ENCODE results near the gene SDHAF3. TPM values are rescaled to one million over a fixed set of nuclear protein-coding genes. Genes with fewer than 3 reads are reported as not detected.
"Not testable (repeated sequence)": the region's sequence is repeated elsewhere in the genome, so short reads cannot be mapped to it uniquely, and the experiment has no call there.

SDHAF3 gene
- total RNA-seq, 1 experiment from 2014 or later, result 16.1 TPM

DNA sequence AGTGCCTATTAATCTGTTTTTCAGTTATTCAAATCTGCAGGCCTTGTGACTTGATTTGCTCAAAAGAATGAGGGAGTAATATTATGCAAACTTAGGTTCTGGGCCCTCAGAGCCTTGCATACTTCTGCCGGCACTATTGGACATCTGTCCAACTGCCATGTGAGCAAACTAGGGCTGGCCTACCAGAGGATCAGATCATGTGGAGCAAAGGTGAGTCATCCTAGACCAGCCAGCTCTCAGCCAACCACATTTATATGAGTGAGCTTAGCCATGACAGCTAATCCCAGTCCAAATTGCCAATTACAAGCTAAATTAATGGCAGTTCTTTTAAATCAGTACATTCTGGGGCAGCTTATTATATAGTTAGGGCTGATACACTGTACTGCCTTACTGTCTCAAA is 69.6 kb downstream of the SDHAF3 start:
- Histone ChIP-seq H3K36me3 (ENCODE audit: control insufficient read depth, insufficient read depth, low read length) (no peaks in the 10 kb centered on the region), H3K27ac (ENCODE audit: low read length) (no peak overlapping the region), H3K4me3 (ENCODE audit: low read depth in 2 of 2, low read length in 2 of 2) (no peak overlapping the region), H3K27me3 (ENCODE audit: control insufficient read depth, insufficient read depth, low read length) (no peaks in the 10 kb centered on the region), H3K4me1 (ENCODE audit: control insufficient read depth, insufficient read depth, low read length) (no peaks in the 10 kb centered on the region), H3K9me3 (ENCODE audit: control insufficient read depth, insufficient read depth, low read depth, low read length) (no peaks in the 10 kb centered on the region)
- POLR2A ChIA-PET, result no interaction called here
- TF ChIP-seq, protein P1, sequence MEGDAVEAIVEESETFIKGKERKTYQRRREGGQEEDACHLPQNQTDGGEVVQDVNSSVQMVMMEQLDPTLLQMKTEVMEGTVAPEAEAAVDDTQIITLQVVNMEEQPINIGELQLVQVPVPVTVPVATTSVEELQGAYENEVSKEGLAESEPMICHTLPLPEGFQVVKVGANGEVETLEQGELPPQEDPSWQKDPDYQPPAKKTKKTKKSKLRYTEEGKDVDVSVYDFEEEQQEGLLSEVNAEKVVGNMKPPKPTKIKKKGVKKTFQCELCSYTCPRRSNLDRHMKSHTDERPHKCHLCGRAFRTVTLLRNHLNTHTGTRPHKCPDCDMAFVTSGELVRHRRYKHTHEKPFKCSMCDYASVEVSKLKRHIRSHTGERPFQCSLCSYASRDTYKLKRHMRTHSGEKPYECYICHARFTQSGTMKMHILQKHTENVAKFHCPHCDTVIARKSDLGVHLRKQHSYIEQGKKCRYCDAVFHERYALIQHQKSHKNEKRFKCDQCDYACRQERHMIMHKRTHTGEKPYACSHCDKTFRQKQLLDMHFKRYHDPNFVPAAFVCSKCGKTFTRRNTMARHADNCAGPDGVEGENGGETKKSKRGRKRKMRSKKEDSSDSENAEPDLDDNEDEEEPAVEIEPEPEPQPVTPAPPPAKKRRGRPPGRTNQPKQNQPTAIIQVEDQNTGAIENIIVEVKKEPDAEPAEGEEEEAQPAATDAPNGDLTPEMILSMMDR (IDR thresholded peaks at IDR 0.05), result no peak
- TF ChIP-seq, protein P2, sequence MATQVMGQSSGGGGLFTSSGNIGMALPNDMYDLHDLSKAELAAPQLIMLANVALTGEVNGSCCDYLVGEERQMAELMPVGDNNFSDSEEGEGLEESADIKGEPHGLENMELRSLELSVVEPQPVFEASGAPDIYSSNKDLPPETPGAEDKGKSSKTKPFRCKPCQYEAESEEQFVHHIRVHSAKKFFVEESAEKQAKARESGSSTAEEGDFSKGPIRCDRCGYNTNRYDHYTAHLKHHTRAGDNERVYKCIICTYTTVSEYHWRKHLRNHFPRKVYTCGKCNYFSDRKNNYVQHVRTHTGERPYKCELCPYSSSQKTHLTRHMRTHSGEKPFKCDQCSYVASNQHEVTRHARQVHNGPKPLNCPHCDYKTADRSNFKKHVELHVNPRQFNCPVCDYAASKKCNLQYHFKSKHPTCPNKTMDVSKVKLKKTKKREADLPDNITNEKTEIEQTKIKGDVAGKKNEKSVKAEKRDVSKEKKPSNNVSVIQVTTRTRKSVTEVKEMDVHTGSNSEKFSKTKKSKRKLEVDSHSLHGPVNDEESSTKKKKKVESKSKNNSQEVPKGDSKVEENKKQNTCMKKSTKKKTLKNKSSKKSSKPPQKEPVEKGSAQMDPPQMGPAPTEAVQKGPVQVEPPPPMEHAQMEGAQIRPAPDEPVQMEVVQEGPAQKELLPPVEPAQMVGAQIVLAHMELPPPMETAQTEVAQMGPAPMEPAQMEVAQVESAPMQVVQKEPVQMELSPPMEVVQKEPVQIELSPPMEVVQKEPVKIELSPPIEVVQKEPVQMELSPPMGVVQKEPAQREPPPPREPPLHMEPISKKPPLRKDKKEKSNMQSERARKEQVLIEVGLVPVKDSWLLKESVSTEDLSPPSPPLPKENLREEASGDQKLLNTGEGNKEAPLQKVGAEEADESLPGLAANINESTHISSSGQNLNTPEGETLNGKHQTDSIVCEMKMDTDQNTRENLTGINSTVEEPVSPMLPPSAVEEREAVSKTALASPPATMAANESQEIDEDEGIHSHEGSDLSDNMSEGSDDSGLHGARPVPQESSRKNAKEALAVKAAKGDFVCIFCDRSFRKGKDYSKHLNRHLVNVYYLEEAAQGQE (IDR thresholded peaks at IDR 0.05; ENCODE audit: insufficient read depth in 1 of 2, low read depth in 2 of 2, low read length in 1 of 2), result no peak
- TF ChIP-seq SIN3A (IDR thresholded peaks at IDR 0.05; ENCODE audit: borderline replicate concordance, insufficient read depth, low read depth, low read length) (no peak), TCF7L2 (IDR thresholded peaks at IDR 0.05; ENCODE audit: low read depth, low read length) (no peak), POLR2AphosphoS5 (IDR thresholded peaks at IDR 0.05; ENCODE audit: low read depth, low read length) (no peak)
- DNase-seq (ENCODE audit: low read depth, low spot score) (no peak), ATAC-seq (no peak)
- no TSS peak for BruUV-seq (replicated peaks)
- CTCF ChIA-PET, result no interaction called here
- intact Hi-C loops (cut with micrococcal nuclease; ENCODE audit: unreplicated experiment) (no loop called here), in situ Hi-C loops (cut with HindIII; ENCODE audit: low pct_unique_long_range_greater_than_20kb, low sequenced_read_pairs) (no loop called here)

DNA sequence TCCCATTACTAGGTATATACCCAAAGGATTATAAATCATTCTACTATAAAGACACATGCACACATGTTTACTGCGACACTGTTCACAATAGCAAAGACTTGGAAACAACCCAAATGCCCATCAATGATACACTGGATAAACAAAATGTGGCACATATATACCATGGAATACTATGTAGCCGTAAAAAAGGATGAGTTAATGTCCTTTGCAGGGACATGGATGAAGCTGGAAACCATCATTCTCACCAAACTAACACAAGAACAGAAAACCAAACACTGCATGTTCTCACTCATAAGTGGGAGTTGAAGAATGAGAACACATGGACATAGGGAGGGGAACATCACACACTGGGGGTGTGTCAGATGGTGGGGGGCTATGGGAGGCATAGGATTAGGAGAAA is 78.7 kb downstream of the SDHAF3 start:
- H3K27ac ChIP-seq (ENCODE audit: low read length); DNase-seq (ENCODE audit: low read depth, low spot score); in situ Hi-C loops (cut with HindIII; ENCODE audit: low pct_unique_long_range_greater_than_20kb, low sequenced_read_pairs); H3K4me3 ChIP-seq (ENCODE audit: low read depth in 2 of 2, low read length in 2 of 2); H3K4me1 ChIP-seq (ENCODE audit: control insufficient read depth, insufficient read depth, low read length); BruUV-seq (replicated peaks); H3K36me3 ChIP-seq (ENCODE audit: control insufficient read depth, insufficient read depth, low read length); H3K9me3 ChIP-seq (ENCODE audit: control insufficient read depth, insufficient read depth, low read depth, low read length); ATAC-seq; CTCF ChIA-PET; intact Hi-C loops (cut with micrococcal nuclease; ENCODE audit: unreplicated experiment); POLR2A ChIA-PET; H3K27me3 ChIP-seq (ENCODE audit: control insufficient read depth, insufficient read depth, low read length): not testable (repeated sequence)

DNA sequence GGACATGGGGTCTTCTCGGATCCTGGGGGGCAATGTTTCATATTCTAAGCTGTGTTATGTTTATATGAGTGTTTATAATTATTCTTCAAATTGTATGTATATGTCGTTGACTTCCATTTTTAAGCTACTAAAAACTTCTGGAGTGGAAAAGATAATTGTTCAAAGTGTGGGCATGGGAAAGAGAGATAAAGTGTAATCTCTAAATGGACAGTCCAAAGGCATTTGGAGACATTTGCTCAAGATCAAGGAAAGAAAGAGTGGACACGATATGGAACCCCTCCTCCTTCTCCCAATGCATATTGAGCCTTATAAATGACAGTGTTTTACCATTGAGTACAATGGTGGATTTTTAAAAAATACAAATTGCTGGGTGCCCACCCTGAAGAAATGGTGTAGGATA is 81.1 kb downstream of the SDHAF3 start:
- no peak for ATAC-seq
- intact Hi-C loops (cut with micrococcal nuclease; ENCODE audit: unreplicated experiment), result no loop called here
- H3K36me3 ChIP-seq (ENCODE audit: control insufficient read depth, insufficient read depth, low read length), result no peaks in the 10 kb centered on the region
- no peaks in the 10 kb centered on the region for H3K4me1 ChIP-seq (ENCODE audit: control insufficient read depth, insufficient read depth, low read length)
- H3K9me3 ChIP-seq (ENCODE audit: control insufficient read depth, insufficient read depth, low read depth, low read length), result no peaks in the 10 kb centered on the region
- no peak overlapping the region for H3K27ac ChIP-seq (ENCODE audit: low read length)
- H3K4me3 ChIP-seq (ENCODE audit: low read depth in 2 of 2, low read length in 2 of 2), result no peak overlapping the region
- no peak for TF ChIP-seq SIN3A (IDR thresholded peaks at IDR 0.05; ENCODE audit: borderline replicate concordance, insufficient read depth, low read depth, low read length)
- TF ChIP-seq, protein P2 (IDR thresholded peaks at IDR 0.05; ENCODE audit: insufficient read depth in 1 of 2, low read depth in 2 of 2, low read length in 1 of 2), result no peak
- no peak for TF ChIP-seq POLR2AphosphoS5 (IDR thresholded peaks at IDR 0.05; ENCODE audit: low read depth, low read length)
- no peak for TF ChIP-seq TCF7L2 (IDR thresholded peaks at IDR 0.05; ENCODE audit: low read depth, low read length)
- TF ChIP-seq, protein P1 (IDR thresholded peaks at IDR 0.05), result no peak
- in situ Hi-C loops (cut with HindIII; ENCODE audit: low pct_unique_long_range_greater_than_20kb, low sequenced_read_pairs), result no loop called here
- DNase-seq (ENCODE audit: low read depth, low spot score), result no peak
- POLR2A ChIA-PET, result no interaction called here
- no TSS peak for BruUV-seq (replicated peaks)
- H3K27me3 ChIP-seq (ENCODE audit: control insufficient read depth, insufficient read depth, low read length), result no peaks in the 10 kb centered on the region
- CTCF ChIA-PET, result no interaction called here
